Right lung (tissue), 5 donors: ENCODE measurements around the gene RNF20. TPM values are rescaled to one million over a fixed set of nuclear protein-coding genes. Genes with fewer than 3 reads are reported as not detected.
"Not testable (repeated sequence)": the region's sequence is repeated elsewhere in the genome, so short reads cannot be mapped to it uniquely, and the experiment has no call there.

Experiments
- DNase-seq, 2 donors: peaks; one replicate each; pipeline ENCODE4 v3.0.0-alpha.2; 2013
- polyA plus RNA-seq, 5 donors: library from polyadenylated mRNA; unstranded; fragments of 120-200 nt; gene quantifications; one replicate each; pipeline versions ENCODE4 v1.2.1 to v1.2.3, GENCODE V29; 2013; ENCODE audit warnings: inconsistent platforms in 1 of 5, low replicate concordance in 1 of 5; ENCODE audit not compliant: insufficient read length in 5 of 5, insufficient read depth in 1 of 5

Gene RNF20
- polyA plus RNA-seq, 5 donors: 41.5 to 61.8 (median 58.2) TPM

- DNase-seq: no peak
These were observed 53.8 kb downstream of the RNF20 start for GRCh38 chr9:101587332-101588043.

GRCh38 chr9:101590074-101590473, 56.4 kb downstream of the RNF20 start:
- not testable (repeated sequence) for DNase-seq

DNA sequence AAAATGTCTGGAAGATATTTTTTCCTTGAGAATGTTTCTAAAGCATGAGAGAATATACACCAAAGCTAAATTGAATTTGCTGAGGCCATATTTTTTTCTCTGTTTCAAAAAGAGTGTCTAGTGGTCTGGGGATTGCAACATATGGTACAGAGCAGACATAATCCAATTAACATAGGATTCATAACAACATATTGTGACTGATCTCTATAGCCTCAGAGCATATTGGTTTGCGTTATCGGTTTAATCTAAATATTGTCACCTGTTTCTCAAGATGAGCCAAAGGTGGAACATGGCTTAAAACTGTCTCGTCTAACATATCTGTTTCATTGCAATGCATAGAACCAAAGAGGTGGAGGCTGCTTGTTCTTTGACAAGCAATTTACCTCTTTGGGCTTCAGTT, 57.2 kb downstream of the RNF20 start:
- DNase-seq: no peak

DNA sequence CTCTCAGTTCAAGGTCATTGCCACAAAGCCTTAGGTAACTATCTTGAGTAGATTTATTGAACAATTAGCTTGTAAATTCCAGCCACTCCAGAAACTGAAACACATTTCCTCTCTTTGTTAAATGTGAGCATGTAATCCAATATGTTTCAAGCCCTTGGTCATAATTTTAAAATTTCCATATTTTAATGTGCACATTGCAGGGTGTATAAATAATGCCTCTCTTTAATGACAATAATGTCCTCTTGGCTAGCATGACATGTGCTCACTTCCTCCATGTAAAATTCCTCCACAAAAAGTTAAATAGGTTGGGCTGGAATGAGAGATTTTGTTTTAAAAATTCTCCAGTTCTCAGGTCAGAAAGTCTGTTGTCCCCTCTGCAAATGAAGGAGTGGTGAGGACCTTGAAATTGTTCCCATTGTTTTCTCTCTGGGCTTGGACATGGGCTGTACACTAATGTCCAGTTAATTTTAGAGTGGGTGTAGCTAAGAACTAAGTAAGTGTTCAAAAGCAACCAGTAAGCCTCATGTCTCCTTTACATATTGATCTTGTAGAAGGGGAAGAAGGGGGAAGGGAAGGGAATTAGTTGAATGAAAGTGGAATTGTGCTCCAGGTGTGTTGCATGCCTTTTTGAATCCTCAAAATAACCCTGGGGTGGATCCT, 58.3 kb downstream of the RNF20 start:
- no peak for DNase-seq

DNA sequence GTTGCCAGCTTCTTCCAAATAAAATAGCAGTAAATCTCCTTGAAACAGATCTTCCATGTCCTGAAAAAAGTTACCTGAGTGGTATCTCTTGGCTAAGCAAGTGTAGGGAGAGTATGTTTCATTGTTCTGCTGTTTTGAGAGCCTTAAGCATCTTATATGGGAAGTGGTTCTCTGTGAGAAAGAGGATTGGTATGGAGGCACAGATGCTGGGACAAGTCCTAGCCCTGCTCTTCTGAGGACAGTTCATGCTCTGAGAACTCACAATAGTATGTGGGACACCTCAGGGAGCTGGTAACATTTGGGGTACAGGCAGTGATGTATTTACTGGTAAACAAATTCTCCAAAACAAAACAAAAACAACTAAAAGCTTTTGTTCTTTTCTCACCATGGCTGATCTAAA, 59.1 kb downstream of the RNF20 start:
- DNase-seq: no peak

- DNase-seq: no peak
These were observed 59.7 kb downstream of the RNF20 start for GRCh38 chr9:101593345-101593744.

DNA sequence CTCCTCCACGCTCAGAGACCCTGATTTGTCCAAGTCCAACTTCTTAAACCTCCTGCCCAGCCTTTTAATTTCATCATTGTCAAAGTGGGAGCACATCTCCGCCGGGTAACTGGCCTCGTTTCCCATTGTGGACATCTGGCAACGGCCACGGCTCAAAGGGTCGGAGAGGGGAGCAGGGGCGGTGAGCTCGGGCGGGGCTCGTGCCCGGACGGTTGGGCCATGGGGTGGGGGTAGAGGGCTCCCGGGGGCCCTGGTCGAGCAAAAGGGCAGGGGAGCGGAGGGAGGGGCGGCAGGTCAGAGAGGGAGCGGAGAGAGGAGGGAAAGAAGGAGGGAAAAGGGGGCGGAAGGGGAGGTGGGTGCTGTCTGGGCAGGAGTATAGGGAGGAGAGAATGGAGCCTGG, 61.1 kb downstream of the RNF20 start, which contains the start of gene PPP3R2:
TSS of gene PPP3R2 (minus strand) at position 174 of the 400 bp plus-strand sequence. CDS start at position 126, 48 bp downstream.
- no peak for DNase-seq

DNA sequence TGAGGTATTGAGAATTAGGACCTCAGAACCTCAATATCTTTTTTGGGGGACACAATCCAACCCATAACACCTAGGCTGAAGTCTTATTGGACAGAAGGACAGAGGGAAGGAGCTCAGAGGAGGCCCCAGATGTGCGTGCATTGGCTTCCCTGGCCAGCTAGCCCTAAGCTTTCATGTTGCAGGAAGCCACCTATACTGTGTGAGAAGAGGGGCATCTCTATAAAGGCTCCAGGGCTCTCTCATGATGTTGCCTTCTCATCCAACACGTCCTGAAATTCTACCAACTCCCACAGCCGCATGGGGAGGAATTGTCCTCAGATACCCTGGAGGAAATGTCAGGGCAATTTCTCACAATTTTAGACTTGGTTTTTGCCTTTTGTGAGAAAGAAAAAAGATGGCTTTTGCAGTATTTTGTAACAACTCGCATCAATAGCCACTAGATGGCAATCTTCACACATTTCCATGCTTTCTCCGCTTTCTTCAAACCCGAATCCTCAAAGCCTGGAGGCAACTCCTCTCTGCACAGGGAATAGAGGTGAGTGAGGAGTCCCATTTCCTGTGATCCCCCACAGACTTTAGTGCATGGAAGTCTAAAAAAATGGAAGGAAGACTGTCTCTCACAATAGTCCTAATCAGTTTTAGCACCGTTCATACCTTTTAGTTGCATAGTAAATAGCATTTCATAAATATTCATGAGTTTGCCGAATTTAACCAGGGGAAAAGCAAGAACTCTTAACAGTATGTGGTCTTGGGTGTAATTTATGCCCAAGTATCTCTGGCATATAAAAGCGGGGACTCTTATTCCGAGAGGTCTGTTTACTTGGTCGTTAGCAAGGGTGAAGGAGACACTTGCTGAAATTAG, 68.5 kb downstream of the RNF20 start:
- peak; percentile 27 to 48 for DNase-seq

- no peak for DNase-seq
These were observed 70.6 kb downstream of the RNF20 start for GRCh38 chr9:101604296-101604695.

DNA sequence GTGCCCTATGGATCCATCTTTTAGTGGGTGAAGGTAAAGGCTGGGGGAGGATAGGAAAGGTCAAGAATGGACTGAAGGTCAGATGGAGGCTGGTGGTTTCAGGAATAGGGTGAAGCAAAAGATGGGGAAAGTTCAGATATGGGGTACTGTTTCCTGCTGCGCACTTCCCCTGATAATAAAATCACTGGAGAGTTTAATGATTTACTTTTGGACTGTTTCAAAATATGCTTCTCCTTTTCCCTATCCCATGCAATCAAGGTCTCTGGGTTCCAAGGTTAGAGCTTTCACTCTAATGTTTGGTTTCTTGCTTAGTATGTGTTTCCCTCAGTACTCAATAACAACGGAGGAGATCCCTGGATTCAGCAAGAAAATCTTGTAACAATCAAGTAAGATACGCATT, 71.9 kb downstream of the RNF20 start:
- no peak for DNase-seq

Other genes starting within 250 kb of the RNF20 start
- 1 to 10 TPM in 1 of 5 donors, under 1 TPM in 4; 0.39 to 1.2 (median 0.74) TPM for gene BAAT, start 148.8 kb upstream of the RNF20 start, polyA plus RNA-seq
- 10 to 100 TPM; 20.1 to 28.3 (median 22.9) TPM for gene MRPL50, start 135.2 kb upstream of the RNF20 start, polyA plus RNA-seq
- 10 to 100 TPM; 30.4 to 50.9 (median 43.5) TPM for gene ZNF189, start 135.0 kb upstream of the RNF20 start, polyA plus RNA-seq
- gene ALDOB, start 98.1 kb upstream of the RNF20 start, polyA plus RNA-seq: 1 to 10 TPM in 2 of 5 donors, under 1 TPM in 3; 0.50 to 8.6 (median 0.96) TPM
- gene PPP3R2, start 61.1 kb downstream of the RNF20 start, polyA plus RNA-seq: under 1 TPM in 1 of 5 donors, not detected in 4; 0.04 TPM
- 1 to 10 TPM in 3 of 5 donors, under 1 TPM in 2; 0.26 to 1.8 (median 1.0) TPM for gene GRIN3A, start 204.8 kb downstream of the RNF20 start, polyA plus RNA-seq